Kidney capillary endothelial cell (primary cell): Measurements from ENCODE around the gene NPPA.

Experiments
- DNase-seq: peaks from one replicate; pipeline ENCODE4 v3.0.0-alpha.2; 2018; ENCODE audit warnings: low spot score

NPPA gene

GRCh38 chr1:11874258-11874562, 26.6 kb upstream of the NPPA start:
- no peak for DNase-seq

- DNase-seq: no peak
Measured at GRCh38 chr1:11873395-11874257, 26.0 kb upstream of the NPPA start.

DNA sequence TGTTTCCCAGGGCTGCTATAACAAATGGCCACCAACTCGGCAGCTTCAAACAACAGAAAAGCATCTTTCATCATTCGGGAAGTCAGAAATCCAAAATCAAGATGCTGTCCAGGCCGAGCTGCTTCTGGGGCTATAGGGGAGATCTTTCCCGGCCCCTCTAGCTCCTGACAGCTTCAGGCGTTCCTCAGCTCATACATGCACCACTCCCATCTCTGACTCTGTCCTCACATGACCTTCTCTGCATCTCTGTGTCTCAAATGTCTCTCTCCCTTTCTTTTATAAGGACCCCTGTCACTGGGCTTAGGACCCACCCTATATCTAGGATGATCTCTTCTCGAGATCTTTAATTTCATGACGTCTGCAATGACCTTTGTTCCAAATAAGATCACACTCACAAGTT, 25.0 kb upstream of the NPPA start:
- no peak for DNase-seq

DNA sequence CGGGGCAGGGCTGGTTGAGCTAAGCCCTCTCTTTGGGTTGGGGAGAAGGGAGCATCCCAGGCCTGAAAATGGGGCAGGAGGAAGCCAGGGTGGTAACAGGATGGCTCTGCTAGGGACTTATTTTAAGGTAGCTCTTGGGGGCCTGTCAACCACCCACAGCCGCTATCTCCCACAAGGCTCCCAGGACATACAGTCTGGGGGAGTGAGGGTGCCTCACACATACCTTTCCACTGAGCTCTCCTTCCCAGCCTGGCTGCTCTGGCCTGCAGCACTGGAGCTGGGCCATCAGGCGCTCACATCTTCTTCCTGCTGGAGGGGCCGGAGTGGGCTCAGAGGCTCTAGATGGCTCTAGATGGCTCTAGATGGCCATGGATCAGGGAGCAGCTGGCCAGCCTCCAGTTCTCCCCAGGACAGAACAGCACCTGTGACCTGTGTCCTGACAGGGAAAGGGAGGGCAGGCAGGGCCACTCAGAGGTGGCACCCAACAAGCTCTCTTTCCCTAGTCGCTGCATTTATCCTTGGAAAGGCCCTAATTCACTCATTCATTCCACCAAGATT, 22.1 kb upstream of the NPPA start:
- no peak for DNase-seq

DNA sequence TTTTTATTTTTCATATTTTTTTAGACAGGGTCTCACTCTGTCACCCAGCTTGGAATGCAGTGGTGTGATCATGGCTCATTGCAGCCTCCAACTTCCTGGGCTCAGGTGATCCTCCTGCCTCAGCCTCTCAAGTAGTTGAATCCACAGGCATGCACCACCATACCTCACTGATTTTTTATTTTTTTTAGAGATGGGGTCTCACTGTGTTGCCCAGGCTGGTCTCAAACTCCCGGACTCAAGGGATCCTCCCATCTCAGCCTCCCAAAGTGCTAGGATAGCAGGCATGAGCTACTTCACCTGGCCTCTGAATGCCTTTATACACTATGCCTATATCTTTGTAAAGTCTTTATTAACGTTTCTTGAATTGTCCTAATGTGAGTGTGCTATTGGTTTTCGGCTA, 21.5 kb upstream of the NPPA start:
- DNase-seq: no peak

DNA sequence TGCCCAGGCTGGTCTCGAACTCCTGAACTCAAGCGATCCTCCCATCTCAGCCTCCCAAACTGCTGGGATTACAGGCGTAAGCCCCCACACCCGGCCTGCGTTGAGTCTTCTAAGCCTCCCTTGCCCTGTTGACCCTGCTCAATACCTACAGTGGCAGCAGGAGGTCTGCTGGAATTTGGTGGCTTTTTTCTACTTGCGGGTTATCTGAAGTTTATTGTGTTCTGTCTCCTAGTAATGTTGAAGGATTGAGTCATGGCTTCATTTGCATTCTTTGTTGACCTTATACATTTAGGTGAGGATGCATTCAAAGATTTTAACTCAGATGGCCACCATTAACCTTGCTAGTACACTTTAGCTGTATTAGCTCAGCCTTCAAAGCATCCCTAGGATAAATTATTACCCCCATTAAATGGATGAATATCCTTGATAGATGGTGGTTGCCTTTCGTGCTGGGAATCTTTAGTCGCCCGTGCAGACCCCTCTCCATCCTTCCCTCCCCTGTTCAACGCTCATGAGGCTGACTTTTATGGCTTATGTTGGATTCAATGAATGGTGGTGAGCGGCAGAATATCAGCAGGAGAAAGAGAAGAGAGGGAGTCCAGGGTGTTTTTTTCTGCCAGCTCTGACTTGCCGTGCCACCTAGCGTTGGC, 20.9 kb upstream of the NPPA start:
- no peak for DNase-seq

DNA sequence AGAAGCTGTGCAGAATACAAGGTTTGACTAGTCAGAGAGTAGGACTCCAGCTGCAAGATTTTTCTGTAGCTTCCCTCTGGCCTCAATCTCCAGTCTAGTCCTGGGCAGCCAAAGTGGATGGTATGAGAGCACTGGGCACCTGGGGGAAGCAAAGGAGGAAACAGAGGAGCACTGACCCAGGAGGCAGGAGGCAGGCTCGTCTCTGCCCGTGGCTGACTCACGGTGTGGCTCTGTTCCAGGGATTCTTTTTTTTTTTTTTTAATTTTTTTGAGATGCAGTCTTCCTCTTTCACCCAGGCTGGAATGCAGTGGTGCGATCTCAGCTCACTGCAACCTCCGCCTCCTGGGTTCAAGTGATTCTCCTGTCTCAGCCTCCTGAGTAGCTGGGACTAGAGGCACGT, 15.3 kb upstream of the NPPA start:
- no peak for DNase-seq

DNA sequence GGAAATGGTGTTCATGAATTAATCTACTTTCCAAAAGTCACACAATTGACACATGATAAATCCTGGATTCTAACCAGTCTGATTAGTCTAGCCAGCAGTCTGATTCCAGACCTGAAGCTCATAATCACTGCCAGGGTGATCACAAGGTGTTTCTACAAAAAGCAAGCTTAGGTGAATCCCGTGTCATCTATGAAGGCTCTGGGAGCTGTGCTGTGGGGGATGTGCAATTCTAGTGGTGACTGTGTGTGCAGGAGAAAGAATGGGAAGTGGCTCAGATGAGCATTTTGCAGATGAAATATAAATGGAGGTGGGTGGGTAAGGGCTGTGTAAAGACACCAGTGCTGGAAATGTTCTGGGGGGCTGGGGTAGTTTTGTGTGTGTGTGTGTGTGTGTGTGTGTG, 13.0 kb upstream of the NPPA start:
- DNase-seq: no peak

- no peak for DNase-seq
Measured at GRCh38 chr1:11860083-11860482, 12.5 kb upstream of the NPPA start.

- peak; percentile 22 for DNase-seq
Measured at GRCh38 chr1:11858968-11859871, 11.6 kb upstream of the NPPA start.

DNA sequence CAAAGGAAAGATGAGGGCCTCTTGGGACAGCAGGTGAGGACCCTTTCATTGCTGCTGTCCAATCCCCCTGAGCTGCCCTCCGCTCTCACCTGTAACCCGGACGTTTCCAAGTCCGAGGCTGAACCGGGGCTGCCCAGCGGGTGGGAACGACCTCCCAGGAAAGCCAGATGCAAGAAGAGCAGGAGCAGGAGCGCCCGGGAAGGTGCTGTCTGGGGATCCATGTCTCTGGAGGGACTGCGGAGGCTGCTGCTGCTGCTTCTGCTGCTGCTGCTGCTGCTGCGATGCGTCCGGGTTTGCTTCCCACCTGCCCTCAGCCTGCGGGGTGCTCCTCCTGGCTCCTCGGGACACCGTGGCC, 11.0 kb upstream of the NPPA start, which contains the start of gene NPPB:
Gene NPPB, minus strand, starts transcription at position 333 of the 355 bp plus-strand sequence. Its CDS starts 112 bp downstream, at position 221.
- DNase-seq: no peak

GRCh38 chr1:11858158-11858557, 10.6 kb upstream of the NPPA start:
- DNase-seq: no peak

DNA sequence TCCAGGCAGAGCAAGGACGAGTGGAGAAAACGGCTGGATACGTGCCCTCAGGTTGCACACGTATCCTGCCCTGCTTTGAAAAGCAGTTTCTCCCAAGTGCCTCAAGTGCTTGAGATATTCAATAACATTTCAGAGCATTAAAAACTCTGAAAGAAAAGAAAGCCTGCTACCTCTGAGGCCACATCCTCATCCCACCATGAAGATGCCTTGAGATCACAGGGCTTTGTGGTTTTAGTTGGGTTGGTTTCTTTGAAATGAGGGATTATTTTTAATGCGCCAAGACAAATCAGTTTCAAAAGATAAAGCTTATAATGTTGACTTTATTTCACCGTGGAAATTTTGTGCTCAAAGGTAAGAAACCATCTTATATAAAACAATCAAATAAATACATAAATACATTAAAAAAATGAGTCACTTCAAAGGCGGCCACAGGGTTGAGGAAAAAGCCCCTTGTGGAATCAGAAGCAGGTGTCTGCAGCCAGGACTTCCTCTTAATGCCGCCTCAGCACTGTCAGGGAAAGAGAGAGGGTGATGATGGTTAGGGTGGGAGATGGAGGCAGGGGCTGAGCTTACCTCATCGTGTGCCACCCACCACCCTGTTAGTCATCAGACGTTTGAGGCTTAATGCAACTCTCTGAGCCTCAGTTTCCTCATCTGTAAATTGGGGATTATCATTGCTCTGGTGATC, 9.7 kb upstream of the NPPA start:
- DNase-seq: no peak

GRCh38 chr1:11856698-11857097, 9.1 kb upstream of the NPPA start:
- no peak for DNase-seq

- DNase-seq: no peak
Measured at GRCh38 chr1:11855430-11855829, 7.8 kb upstream of the NPPA start.

DNA sequence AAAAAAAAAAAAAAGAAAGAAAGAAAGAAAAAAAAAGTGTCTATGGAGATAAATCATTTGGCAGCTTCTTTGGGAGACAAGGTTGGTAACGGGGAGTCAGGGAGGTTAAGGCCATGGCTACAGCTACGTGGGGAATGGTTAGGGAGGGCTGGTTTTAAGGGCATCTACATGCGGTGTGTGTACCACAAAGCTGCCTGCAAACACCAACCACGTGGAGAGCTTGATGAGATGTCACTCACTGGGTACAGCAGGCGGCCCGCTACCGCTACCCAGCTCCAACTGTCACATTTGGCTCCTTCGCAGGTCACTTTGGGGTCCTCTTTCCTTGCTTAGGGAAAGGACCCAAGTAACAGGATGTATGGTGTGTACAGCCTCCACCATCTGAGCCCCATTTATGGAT, 6.9 kb upstream of the NPPA start:
- no peak for DNase-seq

DNA sequence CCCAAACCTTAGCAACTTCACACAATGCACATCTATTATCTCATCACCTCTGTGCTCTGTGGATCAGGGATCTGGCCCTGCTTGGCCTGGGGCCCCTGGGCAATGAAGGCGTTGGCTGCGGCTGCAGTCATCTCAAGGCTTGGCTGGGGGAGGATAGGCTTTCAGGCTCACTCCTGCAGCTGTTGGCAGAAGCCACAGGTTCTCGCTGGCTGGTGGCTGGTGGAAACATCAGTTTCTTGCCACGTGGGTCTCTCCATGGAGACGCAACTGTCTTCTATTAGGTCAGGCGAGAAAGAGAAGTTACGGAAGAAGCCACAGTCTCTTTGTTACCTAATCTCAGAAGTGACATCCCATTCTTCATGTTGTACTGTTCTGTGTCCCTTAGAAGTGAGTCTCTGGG, 3.6 kb upstream of the NPPA start:
- no peak for DNase-seq

DNA sequence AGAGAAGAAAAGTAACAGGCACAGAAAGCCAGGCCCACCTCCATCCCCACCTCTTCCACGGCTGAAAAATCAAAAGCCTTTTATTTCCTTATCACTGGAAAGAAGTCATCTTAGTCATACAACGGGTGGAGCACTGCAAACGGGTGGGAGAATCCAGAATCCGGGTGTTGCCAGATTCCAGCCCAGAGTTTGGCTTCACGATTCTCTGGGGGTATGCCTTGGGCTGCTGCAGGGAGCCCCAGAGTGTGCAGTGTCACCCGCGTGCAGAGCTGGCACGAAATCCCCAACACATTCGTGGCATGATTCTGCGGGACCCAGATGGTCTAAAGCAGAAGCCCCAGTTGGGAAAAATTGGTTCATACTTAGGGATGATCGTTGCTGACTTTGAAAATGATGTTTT, 2.6 kb upstream of the NPPA start:
- no peak for DNase-seq

DNA sequence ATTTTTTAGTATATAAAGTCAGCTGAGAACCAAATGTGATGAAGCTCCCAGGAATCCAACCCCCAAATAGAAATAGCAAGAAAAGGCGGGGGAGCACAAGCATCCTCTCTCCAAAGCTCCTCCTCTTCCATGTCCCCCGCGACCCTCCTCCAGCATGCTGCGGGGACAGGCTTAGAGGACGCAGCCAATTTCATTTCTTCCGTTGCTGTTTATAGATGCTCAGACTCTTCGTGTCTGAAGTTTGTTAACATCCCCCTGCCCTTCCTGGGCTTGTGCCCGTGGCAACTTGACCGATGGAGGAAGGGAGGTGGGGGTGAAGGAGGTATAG, 754 bp upstream of the NPPA start:
- no peak for DNase-seq

GRCh38 chr1:11845641-11846335, 1.8 kb downstream of the NPPA start:
- peak; percentile 15 for DNase-seq
